ENCODE data around the gene THAP8.

THAP8 gene

DNA sequence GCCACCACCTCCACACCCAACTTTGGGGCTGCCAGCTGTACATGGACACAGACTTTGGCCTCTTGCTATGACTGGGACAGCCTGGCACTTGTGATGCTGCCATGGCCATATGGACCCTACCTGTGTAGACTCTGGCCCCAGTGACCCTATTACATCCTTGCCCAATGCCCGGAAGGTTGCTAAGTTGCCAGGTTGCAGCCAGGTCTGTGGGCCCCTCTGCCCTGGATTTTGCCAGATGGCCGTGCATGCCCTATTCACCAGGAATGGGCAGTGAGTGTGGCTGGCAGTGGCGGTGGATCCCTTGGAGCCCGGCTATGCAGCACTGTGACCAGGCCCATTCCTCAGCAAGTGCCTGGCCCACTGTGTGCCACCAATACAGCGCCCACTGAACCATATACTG, 68.0 kb downstream of the THAP8 start:
- no peaks in the 10 kb centered on the region for H3K36me3 ChIP-seq (ENCODE audit: low read length)
- no peak overlapping the region for H3K4me2 ChIP-seq (ENCODE audit: low read depth, low read length, poor library complexity, severe bottlenecking)
- H3F3A ChIP-seq (ENCODE audit: insufficient read depth), result no peaks in the 10 kb centered on the region
- no peaks in the 10 kb centered on the region for H3K9me3 ChIP-seq (ENCODE audit: insufficient read depth, low read length)
- no peaks in the 10 kb centered on the region for H3K79me2 ChIP-seq (ENCODE audit: insufficient read depth, low read length)
- TF ChIP-seq CTCF (IDR thresholded peaks at IDR 0.05; ENCODE audit: insufficient read depth, low read length, poor library complexity, severe bottlenecking) (no peak), EZH2phosphoT487 (conservative IDR thresholded peaks at IDR 0.05; ENCODE audit: low read length) (no peak)
- no peak overlapping the region for H2AFZ ChIP-seq (ENCODE audit: low read depth, low read length, severe bottlenecking)
- H3K9ac ChIP-seq (ENCODE audit: low read length), result no peak overlapping the region
- no peak overlapping the region for H3K4me3 ChIP-seq (ENCODE audit: insufficient read depth, low read length, poor library complexity, severe bottlenecking)
- no peak overlapping the region for H3K27ac ChIP-seq (ENCODE audit: low read depth, low read length)
- no peaks in the 10 kb centered on the region for H3K9me2 ChIP-seq (replicated peaks; ENCODE audit: insufficient read depth, low read length)
- H3K27me3 ChIP-seq (ENCODE audit: low read length), result no peaks in the 10 kb centered on the region
- no peaks in the 10 kb centered on the region for H4K20me1 ChIP-seq (ENCODE audit: low read depth, low read length)

Data from SU-DHL-6 (cell line).